ENCODE measurements around the gene HACD2.
A peak's percentile ranks its signal among the peaks of the same experiment; 100 is the strongest.

HACD2 gene

DNA sequence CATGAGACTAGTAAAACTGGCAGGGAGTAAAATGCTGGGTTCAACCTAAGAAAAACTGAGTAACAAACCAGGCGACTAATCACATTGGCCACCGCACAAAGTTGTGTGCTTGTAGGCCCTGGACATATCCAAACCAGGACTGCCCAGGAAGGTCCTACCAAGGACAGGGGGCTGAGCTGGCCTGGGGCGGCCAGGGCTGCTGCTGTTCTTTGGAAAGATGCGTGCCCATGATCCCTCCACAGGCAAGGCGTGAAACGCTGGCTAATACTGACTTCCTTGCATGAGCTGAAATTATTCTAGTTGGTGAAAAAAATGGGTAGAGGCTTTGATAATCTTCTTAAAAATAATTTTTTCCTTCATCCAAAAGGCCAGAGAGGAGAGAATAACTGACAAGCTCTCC, 79.0 kb downstream of the HACD2 start:
- no peak overlapping the region for H3K4me3 ChIP-seq (ENCODE audit: low read depth, low read length)
- no peak for DNase-seq (ENCODE audit: low read depth)
- TF ChIP-seq, protein P1, sequence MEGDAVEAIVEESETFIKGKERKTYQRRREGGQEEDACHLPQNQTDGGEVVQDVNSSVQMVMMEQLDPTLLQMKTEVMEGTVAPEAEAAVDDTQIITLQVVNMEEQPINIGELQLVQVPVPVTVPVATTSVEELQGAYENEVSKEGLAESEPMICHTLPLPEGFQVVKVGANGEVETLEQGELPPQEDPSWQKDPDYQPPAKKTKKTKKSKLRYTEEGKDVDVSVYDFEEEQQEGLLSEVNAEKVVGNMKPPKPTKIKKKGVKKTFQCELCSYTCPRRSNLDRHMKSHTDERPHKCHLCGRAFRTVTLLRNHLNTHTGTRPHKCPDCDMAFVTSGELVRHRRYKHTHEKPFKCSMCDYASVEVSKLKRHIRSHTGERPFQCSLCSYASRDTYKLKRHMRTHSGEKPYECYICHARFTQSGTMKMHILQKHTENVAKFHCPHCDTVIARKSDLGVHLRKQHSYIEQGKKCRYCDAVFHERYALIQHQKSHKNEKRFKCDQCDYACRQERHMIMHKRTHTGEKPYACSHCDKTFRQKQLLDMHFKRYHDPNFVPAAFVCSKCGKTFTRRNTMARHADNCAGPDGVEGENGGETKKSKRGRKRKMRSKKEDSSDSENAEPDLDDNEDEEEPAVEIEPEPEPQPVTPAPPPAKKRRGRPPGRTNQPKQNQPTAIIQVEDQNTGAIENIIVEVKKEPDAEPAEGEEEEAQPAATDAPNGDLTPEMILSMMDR (IDR thresholded peaks at IDR 0.05; ENCODE audit: control insufficient read depth, extremely low read depth, insufficient read depth) = no peak

DNA sequence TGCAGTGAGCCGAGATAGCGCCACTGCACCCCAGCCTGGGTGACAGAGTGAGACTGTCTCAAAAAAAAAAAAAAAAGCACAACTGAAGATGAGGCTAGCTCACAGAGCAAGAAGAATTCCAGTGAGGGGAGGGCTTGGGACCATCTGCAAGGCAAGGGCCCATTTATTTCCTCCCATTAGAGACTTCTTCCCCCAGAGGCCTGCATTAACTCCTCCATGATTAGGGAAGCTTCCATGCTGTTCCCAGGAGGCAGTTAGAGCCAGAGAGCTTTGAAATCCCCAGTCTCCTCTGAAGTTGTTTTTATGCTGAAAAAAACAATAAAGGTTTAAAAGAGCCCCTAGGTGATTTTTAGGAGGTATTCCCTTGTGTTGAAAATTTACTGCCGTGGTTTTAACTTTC, 81.7 kb downstream of the HACD2 start:
- H3K4me3 ChIP-seq (ENCODE audit: low read depth, low read length) = no peak overlapping the region
- TF ChIP-seq, protein P1 (IDR thresholded peaks at IDR 0.05; ENCODE audit: control insufficient read depth, extremely low read depth, insufficient read depth) = no peak
- no peak for DNase-seq (ENCODE audit: low read depth)

DNA sequence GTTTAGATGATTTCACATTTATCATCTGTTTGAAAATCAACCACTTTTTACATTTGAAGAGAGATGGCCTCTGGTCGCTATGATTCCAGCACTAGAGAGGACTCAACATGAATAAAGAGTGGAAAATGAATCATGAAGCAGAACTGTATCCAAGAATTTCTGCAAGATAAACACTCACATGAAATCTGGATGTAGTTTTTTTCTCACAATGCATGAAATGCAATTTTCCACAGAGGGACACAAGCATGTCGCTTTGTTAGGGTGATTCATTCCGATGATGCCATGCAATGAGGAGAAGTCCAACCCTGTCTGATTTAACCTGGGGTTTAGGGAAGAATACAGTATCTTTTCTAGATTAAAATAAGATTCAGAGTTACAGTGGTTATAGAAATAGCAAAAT, 85.5 kb downstream of the HACD2 start:
- no peak for DNase-seq (ENCODE audit: low read depth)
- TF ChIP-seq, protein P1 (IDR thresholded peaks at IDR 0.05; ENCODE audit: control insufficient read depth, extremely low read depth, insufficient read depth) = no peak
- no peak overlapping the region for H3K4me3 ChIP-seq (ENCODE audit: low read depth, low read length)

DNA sequence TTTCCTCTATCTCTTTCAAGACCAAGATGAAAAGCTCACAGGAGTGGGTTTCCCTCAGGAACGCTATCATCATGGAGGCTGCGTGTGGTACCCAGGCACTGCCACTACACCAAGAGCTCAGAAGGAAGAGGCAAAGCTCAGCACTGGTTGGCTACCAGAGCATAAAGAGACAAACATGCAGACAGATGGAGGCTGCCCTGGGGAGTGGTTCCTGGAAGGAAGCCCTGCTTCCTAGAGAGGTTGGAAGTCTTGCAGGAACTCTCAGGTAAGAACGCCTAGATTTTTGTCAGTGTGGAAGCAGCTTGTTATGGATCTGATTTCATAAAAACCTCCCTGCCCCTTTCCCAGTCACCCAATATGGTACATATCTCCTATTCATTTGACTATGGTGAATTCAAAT, 86.1 kb downstream of the HACD2 start:
- no peak overlapping the region for H3K4me3 ChIP-seq (ENCODE audit: low read depth, low read length)
- TF ChIP-seq, protein P1 (IDR thresholded peaks at IDR 0.05; ENCODE audit: control insufficient read depth, extremely low read depth, insufficient read depth) = no peak
- DNase-seq (ENCODE audit: low read depth) = no peak

DNA sequence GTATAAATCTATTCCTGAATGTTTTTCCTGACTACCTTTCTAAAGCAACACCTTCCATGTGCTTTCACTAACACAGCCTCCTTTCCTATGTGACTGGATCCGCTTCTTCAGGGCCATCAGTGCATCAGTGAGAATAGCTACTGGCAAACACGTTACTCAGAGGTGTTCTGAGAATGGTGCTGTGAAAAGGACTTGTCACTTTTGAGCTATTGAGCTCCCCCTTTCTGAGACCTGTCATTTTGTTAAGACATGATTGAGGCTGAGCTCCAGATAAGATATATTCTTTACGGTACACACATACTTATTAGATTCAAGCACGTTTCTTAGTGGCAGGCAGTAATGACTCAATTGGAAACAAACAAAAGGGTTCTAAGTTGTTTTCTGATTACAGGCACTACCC, 90.9 kb downstream of the HACD2 start:
- H3K4me3 ChIP-seq (ENCODE audit: low read depth, low read length) = no peak overlapping the region
- no peak for DNase-seq (ENCODE audit: low read depth)
- TF ChIP-seq, protein P1 (IDR thresholded peaks at IDR 0.05; ENCODE audit: control insufficient read depth, extremely low read depth, insufficient read depth) = no peak

DNA sequence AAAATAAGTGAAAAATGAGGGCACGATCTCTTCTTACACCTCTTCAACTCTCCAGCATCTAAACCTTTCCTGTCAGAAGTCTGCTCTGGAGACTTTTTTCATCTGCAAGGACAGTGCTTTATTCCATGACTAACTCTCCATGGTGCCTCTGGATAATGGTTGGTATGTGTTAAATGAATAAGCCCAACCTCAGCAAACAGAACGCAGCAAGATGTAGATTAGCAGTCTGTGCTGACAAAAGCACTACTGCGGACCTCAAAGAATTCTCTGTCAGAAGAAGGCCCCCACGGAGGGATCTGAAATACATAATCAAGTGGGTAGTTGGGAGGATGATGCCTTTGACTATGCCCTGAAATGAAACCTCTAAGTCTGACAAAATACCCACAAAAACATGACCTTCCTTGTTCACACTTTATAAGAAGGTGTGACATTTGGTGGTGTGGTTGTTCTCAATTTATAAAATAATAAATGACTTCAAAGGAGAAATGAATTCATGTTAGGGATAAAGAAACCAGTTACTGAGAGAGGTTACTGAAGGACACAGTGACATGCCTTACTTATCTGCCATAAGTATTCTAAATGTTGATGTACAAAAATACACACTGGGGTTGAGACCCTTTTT, 92.8 kb downstream of the HACD2 start:
- no peak overlapping the region for H3K4me3 ChIP-seq (ENCODE audit: low read depth, low read length)
- no peak for DNase-seq (ENCODE audit: low read depth)
- TF ChIP-seq, protein P1 (IDR thresholded peaks at IDR 0.05; ENCODE audit: control insufficient read depth, extremely low read depth, insufficient read depth) = no peak

DNA sequence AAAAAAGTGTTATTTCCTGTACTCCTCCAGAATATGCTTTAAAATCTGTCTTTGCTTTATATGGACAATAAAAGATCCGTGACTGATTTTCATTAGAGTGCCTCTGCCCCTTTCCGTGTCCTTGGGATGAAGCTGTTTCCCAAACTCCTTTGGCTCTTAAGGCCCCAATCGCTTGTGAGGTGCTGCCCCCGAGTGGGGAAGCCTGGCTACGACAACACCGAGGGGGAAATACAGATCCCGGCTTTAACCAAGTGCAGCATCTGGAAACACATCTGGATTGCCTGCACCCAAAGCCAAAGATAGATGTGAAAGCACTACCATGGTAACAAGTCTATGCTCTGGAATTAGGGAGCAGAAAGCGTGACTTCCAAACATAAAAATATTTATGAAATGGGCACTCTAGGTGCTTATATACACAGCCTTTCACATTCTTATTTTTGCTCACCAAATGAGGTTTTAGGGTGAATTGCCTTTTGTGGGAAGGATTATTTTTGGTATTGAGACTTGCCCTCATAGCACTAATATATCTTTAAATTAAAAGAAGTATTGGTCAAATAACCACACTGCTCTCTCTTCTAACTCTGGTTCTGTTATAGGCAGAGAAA, 95.4 kb downstream of the HACD2 start:
- H3K4me3 ChIP-seq (ENCODE audit: low read depth, low read length) = no peak overlapping the region
- TF ChIP-seq, protein P1 (IDR thresholded peaks at IDR 0.05; ENCODE audit: control insufficient read depth, extremely low read depth, insufficient read depth) = peak; percentile 94
- DNase-seq (ENCODE audit: low read depth) = peak; percentile 26

Measured in LNCaP clone FGC (cell line).